Fibroblast of skin of right biceps (primary cell): ENCODE measurements around the gene TRAF5.

ENCODE experiments used
- DNase-seq: peaks from one replicate; pipeline ENCODE4 v3.0.0-alpha.2; 2013

Gene TRAF5

DNA sequence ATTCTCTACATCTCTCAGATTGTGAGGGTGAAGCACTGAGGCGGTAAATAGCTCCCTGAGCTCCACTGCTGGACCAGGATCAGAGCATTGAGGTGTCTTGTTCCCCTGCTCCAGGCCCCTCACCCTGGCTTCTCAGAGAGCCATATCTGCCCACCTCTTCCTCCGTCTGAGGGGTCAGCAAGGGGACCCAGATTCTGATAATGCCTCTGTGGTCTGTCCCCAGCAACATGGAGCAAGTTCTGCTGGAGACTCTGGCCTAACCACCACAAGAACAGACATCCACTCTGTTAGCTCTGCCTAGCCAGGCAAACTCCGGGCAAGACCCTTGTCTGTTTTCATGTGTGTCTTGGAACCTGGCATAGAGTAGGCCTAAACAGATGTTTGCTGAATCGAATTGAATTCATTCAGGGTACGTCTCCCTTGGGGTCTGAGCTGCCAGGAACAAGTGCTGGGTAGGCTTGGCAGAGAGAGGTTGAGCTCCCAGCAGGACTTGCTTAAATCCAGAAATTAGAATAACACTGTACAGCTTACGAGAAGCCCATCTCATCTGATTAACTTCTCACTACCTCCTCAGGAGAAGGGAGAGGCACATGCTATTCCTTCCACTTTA is 2.3 kb downstream of the TRAF5 start:
- DNase-seq, result no peak

DNA sequence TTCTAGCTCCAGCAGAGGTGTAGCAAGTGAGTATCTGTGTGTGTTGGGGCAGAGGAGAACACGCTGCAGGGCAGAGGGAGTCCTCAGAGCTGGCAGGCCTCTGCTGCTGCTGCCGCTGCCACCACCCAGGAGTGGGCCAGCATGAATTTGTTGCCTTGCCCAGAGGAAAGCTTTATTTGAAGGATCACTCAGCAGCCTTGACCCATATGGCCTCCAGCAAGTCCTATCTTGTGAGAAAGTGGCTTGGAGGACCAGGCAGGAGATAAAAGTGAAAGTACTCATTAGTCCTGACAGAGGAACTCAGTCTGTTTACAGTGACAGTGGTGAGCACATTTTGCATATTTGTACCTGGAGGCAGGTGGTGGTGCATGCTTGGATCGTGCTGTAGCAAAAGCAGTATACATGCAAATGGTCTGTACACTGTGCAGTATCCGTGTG is 3.1 kb downstream of the TRAF5 start:
- DNase-seq, result no peak

DNA sequence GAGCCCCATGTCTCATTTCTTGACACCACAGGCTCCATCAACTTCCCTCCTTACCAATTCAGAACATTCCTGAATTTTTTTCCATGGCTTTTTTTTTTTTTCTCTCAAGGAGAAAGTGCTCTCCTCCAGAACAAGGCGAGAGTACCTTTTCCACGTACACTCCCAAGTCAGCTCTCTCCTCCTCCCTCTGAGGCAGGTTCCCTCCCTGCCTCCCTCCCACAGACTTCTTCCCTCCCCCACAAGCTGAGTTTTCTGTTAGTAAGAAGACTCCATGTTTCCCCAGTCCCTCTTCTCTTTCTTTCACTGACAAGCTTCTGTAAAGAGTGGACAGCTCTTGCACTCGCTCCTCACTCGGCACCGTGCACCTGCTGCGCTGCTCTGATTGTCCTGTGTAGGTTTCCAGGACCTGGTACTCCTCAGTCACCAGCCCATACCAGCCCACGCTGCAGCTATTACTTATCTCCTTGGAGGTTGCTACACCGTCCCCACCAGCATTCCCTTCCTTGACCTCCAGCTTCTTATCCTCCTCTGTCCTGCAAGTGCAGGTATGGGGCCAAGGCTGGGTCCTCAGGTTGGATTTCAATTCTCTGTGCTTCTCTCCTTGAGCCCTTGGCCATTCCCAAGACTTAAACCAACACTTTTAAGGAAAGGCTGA is 3.8 kb downstream of the TRAF5 start:
- no peak for DNase-seq

DNA sequence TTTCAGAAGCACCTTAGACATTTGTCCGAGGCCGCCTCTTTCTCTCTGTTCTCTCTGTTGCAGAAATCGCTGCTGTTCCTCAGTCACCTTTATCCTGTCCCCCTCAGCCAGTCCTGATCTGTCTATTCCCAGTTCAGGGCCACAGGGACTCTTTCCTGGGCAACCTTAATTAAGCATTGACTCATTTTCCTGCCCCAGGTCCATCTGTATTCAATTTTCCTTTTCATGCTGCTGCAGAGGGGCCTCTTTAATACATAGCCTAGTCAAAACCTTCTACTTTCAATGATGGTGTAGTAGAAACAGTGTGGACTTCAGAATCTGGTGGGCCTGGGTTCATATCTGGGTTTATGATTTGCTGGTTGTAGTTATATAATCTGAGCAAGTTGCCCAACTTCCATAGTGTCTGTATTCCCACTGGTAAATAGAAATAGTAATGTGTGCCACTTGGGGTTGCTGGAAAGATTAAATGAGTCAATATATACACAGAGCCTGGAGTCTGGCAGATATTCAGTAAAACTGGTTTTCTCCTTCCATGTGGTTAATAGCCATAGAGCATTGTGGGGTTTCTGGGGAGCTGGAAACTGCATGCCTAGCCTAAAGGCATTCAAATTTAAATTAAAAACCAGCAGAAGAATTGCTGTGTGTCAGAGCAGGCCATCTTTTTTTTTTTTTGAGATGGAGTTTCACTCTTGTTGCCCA is 4.5 kb downstream of the TRAF5 start:
- DNase-seq, result peak; percentile 69

DNA sequence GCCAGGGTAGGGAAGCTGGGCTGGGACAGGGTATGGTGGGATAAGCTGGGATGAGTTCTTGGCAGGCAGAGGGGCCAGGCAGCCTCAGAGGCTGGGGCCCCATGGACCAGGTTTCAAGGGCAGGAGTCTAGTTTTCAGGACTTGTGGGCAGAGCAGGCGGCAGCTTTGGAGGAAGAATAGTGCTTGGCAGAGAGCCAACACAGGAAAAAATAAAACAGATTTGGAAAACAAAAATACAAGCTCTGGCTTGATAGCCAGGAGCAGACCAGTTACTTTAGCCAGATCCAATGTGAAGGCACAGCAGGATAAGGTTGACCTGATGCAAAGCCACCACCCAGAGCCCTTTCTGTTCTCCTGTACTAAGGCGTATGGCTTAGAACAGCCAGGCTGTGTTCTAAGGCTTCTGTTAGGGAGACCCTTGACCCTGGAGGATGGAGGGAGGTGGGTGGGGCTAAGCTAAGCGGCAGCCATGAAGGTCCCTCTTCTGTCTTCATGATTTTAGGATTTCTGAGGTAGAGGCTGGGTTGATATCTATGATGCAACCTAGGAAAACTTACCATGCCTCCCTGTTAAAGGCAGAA is 5.5 kb downstream of the TRAF5 start:
- DNase-seq, result no peak

DNA sequence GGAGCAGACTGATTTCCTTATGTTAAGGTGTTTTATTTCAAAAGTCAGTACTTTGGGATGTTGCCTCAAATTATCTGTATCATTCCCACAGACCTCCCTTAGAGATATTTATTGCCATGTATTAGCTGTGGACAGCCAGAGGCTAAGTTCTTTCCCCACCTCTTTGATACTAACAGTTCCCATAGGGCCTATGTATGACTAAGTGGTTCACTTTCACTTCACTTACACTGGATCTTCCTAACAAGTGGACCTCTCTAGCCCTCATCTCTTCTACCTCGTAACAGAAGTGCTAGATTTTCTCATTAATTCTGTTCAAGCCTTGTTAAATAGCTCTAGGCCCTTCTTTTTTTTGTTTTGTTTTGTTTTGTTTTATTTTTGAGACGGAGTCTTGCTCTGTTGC is 6.2 kb downstream of the TRAF5 start:
- DNase-seq, result no peak

DNA sequence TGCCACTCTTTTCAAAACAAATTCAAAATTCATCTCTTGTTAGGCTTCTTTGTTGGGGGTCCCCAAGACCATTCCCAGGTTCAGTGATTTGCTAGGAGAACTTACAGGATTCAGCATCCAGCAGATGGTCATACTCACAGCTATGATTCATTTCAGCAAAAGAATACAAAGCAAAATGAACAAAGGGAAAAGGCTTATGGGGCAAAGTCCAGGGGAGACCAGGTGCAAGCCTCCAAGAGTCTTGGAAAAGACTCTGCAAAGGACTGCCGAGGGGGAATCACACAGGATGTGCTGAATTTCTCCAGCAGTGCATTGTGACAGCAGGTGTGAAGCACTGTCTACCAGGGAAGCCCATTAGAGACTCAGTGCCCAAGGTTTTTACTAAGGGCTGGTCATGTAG is 7.3 kb downstream of the TRAF5 start:
- no peak for DNase-seq

DNA sequence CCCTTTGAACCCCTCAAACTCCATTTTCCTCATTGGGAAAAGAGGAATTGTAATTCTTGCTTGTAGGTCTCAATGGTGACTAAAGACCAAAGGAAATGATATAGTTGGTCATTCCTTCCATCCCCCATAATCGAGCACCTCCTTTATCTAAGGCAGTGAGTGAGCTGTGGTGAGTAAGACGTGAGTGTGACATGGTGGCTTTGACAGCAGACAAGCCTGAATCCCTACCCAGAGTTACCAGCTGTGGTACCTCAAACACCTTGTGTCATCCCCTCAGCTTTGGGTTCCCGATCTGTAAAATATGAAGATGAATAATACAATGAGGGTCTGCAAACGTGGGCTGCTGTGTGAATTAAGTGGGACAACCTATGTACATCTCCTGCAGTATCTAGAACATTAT is 8.4 kb downstream of the TRAF5 start:
- DNase-seq, result no peak

DNA sequence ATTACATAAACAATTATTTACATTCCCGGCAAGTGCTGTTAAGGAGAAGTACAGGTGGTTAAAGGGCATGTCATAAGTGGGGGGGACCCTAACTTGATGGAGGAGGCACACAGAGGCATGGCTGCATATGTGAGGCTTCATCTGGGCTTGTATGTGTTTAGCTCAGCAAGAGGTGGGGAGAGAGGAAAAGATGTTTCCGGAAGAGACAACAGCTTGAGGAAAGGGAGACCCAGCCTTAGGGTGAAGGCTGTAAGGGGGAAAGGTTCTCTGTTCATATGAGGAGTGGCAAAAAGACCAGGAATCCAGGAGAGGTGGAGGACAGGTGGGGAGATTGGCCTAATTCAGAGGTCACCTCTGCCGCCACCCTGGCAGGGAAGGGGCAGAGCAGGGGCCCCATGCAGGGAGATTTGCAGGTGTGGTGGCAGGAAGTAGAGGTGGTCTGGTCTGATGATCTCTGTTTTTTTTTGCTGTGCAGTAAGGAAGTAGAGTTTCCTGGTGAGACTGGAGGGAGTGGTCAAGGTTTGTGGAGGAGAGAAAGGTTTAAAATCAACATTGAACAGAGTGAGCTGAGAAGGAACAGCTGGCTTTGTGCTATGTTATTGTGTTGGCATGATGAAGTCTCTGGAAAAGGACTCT is 9.0 kb downstream of the TRAF5 start:
- no peak for DNase-seq

DNA sequence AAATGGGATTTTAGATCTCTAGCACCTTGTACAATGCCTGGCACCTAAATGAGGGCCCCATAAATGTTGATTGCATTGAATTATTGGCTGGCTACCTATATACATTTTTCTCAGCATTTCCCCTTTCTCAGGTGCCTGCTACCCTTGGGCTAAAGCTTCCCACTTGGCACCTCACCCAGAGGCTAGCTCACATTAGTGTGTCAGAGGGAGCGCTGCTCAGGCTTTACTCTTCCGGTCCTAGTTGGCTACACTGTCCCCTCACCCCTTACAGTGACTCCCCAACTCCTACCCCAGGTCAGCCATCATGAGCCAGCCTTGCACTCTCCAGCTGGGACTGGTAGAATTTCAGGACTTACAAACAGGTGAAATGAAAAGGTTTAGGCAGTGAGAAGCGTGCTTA is 9.5 kb downstream of the TRAF5 start:
- no peak for DNase-seq

DNA sequence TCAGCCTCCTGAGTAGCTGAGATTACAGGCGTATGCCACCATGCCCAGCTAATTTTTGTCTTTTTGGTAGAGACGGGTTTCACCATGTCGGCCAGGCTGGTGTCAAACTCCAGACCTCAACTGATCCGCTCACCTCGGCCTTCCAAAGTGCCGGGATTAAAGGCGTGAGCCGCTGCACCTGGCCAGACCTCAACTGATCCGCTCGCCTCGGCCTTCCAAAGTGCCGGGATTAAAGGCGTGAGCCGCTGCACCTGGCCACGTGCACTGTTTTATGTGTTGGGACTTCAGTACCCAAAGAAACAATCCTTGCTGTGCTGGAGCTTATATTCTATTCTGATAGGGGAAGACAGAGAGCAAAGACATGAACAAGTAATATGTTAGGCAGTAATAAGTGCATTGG is 10.1 kb downstream of the TRAF5 start:
- no peak for DNase-seq

DNA sequence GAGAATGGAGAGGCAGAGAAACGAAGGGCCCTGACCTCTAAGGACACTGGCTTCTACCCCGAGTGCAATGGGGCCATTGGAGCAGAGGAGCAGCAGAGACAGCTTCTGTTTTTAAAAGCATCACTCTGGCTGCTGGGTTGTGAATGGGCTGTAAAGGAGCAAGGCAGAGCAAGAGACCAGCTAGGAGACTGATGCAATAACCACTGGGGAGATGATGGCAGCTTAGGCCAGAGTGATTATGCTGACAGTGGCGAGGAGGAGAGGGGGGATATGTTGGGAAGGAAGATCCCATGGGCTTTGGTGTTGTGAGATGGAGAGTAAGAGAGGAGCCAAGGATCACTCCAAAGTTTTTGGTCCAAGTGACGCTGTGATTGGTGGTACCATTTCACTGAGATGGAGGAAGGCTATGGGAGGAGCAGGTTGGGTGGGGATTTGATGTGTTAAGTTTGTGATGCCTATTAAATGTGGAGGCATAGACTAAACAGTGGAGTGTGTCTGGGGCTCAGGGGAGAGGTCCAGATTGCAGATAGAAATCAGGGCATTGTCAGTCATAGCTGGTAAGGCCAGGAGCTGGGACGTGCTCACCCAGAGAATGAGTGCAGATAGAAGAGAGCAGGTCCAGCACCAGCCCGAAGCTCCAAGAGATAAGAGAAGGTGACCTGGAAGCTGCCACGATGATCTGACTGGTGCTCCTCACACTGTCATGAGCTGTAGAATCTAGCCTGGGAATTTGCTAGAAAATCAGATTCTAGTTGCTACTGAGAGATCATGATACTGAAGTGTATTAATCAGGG is 11.0 kb downstream of the TRAF5 start:
- DNase-seq, result no peak

DNA sequence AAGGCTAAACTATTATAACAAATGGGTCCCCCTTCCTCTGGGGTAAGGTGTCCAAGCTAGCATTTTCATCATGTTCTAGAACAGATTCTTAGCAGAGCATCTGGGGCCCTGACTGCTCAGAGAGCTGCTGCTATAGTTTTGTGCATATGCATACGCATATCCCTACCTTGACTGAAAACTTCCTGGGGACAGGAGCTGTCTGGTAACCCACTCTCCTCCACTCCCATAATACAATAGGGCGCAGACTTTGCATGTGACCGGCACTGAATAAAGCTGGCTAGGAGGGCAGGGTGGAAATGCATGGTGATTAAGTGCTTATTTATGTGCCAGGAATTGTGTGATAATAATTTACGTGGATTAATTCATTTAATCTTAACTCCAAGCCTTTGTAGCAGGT is 11.6 kb downstream of the TRAF5 start:
- DNase-seq, result no peak

DNA sequence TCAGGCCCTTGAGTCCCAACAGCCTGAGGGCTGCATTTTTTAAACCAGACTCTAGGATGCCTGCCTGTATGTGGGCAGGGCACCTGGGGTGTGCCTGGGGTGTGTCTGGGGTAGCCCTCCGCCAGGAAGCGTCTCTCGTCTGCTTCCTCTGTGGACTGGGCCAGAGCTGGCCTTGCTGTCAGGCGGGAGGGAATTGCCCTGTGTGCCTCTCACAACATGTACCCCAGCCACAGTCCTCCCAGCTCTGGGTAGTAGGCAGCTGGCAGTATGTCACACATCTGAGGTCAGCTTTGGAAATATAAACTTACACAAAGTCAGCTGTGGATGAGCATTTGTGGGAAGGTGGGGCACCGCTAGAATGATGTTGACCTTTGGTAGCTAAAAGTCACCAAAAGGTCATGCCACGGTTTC is 13.0 kb downstream of the TRAF5 start:
- DNase-seq, result no peak

DNA sequence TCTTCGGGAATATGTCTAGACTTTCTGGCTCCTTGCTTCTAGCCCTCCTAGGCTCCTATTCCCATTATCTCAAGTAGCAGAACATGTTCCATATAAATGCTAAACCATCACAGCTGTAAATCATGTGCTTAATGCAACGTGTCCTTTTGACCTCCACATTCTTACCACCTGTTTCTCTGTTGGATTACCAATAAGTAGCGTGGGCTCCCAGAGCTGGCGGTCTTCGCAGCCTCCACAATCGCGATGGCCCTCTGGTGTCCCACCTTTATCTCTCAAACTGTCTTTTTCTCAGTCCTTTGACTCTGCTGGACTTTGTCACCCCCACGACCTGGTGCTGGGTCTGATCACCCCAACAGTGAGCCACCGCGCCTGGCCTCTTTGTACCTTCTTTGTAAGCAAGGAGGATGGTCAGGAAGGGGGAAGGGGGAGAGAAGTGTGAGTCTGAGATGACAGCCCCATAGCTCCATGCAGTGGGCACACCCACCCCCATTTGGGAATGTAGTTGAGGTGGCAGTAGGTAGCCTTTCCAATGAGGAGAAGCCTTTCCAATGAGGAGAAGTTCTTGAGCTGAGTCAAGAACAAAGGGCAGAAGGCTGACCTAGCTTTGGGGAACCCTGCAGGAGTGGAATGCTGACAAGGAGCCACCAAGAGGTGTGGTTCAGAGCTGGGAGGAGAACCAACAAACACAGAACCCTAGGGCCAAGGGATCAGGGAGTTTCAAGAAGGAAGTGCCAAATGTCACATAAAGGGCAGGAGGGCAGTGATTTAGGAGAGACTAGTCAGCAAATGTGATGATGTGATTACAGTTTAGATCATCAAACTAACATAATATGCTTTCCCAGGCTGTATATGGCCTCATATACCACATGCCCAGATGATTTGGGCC is 14.2 kb downstream of the TRAF5 start:
- DNase-seq, result no peak

DNA sequence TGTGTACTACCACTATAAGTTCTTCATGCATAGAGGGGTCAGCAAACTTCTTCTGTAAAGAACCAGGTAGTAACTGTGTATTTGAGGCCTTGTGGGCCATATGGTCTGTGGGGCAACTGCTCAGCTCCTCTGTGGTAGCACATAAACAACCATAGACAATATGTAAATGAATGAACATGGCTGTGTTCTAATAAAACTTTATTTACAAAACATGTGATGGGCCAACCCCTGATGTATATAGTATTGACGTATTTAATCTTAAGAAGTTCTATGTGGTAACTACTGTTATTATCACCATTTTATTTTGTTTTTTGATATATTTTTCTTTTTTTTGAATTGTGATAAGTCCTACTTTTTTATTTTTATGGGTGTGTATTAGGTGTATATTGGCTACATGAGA is 15.4 kb downstream of the TRAF5 start:
- DNase-seq, result no peak

DNA sequence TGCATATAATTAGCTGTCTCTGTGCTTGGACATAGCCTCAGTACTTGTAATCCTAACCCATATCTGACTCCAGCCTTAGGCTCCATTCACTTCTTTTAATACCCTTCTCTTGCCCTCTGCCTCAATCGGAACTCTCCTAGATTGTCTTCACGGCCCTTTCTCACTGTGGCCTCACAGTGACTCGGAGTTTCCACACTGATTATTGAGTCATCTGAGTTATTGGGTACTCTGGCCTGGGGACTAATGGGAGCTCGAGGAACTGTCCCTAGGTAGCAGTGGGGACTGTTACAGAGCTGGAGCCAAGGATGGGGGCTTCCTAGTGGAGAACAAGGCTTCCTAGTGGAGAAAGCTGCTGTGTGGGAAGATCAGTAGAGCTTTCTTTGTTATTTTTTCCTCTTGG is 17.0 kb downstream of the TRAF5 start:
- peak; percentile 28 for DNase-seq

DNA sequence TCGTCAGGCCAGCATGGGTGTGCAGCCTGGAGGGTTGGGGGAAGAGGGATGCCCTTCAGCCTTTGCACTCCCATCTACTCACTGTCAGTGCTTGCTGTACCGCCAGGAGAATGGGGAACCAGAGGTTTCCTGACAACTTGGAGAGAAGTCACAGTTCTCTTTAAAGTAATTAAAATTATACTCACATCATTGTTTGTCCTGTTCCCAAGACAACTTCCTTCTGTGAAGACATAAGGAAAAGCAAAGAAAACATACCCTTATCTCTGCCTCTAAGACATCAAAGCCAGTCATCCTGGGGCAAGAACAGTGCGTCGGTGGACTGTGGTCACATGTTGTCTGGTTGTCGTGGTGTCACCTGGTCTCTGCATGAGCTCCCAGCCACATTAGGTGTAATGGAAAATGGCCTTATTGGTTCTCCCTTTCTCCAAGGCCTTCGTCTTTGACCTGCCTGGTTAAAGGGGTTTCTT is 17.6 kb downstream of the TRAF5 start:
- DNase-seq, result no peak

DNA sequence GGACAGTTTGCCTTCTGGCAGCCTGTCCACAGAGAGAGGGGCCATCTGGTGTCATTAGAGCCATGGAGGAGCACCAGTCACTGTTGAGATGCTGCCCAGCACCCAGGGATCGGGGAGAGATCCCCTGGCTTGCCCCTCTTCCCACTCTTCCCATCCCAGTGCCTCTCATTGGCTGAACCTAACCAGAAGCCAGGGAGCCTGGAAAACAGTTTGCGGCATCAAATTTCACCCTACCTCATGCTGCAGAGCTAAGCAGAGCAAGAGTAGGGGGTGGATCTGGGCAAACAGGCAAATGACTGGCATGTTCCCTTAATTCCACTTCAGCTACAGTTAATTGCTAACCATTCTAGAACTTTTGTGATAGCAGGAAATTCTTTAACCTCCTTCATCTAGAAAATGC is 19.1 kb downstream of the TRAF5 start:
- peak; percentile 32 for DNase-seq

DNA sequence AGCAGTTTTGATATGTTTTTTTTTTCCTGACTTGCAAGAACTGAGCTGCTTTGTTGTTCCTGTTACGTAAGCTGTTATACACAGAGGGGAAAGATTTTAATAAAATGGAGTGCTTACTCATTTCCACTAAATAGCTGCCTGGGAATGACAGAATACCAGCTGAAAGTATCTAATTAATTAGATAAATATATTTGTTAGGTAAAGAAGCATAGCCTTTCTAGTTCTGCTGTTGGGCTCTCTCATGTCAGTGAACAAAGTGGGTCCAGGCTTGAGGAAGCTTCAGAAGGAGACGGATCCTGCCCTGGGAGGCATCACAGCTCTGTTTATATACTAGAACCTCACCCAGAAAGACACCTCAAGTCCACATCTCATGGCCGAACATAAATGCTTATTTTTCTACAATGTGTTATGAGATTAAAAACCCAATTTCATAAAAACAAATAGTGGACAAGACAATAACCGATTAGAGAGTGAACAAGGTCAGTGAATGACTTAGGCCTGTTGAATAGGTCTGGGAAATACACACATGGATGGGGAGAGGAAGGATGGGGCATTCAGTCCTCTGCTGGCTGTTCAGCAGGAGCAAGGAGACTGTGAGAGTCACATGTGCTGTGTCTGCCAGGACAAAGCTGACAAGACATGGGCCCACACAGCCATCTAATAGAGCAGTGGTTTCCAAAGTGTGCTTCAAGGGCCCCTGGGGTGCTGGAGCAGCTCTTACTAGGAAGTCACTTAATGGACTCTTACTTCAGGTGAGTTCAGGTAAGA is 20.6 kb downstream of the TRAF5 start:
- no peak for DNase-seq

DNA sequence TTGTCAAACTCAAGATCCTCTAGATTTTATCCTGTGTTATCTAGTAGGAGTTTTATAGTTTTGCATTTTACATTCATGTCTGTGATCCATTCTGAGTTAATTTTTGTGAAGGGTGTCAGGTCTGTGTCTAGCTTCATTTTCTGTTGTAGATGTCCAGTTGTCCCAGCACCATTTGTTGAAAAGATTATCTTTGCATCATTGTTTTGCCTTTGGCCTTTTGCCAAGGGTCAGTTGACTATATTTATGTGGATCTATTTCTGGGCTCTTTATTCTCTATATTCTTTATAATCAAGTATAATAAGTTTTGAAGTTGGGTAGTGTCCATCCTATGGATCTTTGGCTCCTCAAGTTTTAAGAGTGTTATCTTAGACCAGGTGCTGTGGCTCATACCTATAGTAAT is 21.9 kb downstream of the TRAF5 start:
- no peak for DNase-seq
